GM19463 (cell line): ENCODE results near the gene COLEC11.
"Not testable (repeated sequence)": the region's sequence is repeated elsewhere in the genome, so short reads cannot be mapped to it uniquely, and the experiment has no call there.

Source experiments
- ATAC-seq: cut with Tn5 transposase; IDR thresholded peaks from one replicate; pipeline ENCODE4 v1.9.1; 2021; ENCODE audit warnings: mild to moderate bottlenecking, moderate library complexity; ENCODE audit not compliant: unreplicated experiment

COLEC11 gene

DNA sequence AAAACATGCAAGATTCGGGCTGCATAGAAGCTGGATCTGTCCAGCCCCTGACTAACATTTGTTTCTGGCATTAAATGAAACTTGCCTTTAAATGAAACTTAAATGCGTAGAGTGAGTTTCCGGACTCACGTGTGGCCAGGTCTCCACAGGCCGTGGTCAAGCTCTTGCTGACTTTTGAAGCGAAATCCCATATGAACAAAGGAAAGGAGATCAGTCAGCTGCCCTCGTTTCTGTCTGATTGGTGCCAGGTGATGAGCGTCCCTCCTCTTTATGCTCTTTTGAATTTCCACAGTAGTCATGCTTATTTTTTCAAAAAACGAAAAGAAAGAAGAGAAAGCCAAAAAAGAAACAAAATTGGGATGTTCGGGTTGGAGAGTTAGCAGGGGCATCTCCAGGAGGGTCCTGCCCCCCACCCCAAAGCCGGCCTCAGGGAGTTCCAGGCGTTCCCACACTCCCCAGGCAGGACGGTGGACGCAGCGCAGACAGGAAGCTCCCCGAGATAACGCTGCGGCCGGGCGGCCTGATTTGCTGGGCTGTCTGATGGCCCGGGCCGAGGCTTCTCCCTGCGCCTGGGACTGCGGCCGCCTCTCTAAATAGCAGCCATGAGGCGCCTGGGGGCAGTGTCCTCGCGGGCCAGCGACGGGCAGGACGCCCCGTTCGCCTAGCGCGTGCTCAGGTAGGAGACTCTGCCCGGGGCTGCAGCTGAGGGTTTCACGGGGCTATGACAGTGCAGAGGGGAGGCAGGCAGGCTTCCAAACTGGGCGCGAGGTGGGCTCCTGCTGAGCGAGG lies at the start of gene COLEC11:
COLEC11 (plus strand) TSS at position 620 of the 789 bp plus-strand sequence. CDS start 9,229 bp downstream, outside the sequence.
- ATAC-seq = no peak

GRCh38 chr2:3545788-3546478 lies 49.0 kb upstream of the COLEC11 start:
- no peak for ATAC-seq

DNA sequence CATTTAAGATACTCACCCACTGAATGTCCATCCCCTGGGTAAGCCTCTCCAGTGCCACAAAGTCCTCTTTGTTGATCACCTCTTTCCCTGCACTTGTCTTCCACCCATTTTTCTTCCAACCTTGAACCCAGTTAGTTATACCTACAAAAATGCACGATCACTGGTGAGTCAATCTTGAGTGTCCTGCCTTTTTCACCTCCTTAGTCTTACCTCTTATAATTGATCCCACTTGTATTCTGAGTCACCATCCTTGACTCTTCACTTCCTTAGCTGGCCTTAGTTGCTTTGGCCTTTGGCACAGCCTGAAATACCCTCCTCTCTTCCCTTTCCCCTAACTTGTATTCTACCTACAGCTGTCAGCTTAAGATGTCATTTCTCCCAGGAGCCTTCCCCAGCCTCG lies 47.0 kb upstream of the COLEC11 start:
- no peak for ATAC-seq

GRCh38 chr2:3553946-3554345 lies 41.0 kb upstream of the COLEC11 start:
- no peak for ATAC-seq

GRCh38 chr2:3557639-3558204 lies 37.2 kb upstream of the COLEC11 start:
- ATAC-seq = peak; percentile 11

DNA sequence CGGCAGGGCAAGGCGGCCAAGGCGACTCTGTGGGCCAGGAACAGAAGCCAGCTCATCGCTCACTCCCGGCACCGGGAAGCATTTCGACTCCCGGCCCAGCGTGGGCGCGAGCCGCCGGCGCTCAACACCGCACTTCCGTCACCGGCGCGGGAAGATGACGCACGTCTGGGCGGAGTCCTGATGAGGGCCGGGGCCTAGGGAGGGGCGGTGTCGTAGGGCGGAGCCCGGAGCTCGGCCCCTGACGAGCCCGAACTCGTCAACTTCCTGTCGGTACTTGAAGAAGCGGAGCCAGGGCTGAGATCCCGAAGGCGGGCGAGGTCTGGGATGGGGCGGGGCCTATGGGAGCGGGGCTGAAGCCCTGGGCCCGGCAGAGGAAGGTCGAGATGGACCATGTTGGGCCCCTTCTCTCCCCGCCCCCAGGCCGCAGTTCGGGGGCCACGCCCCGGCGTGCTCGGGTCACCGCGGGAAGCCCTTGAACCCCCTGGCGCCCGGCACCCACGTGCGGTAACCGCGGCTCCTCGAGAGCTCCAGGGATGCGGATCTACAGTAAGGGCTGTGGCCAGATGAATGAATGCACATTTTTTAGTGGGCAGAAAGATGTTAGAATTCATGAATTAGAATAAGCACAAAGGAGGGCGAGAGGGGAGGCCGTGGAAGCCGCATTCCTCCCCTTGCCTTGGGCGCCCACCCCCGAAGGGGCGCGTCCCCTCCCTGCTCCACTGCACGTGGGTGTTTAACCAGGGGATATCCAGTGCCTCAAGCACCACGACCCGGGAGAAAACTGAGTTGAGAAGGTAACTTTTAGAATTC lies 36.5 kb upstream of the COLEC11 start, which contains the start of gene RNASEH1:
RNASEH1 (minus strand) TSS at position 129 of the 810 bp plus-strand sequence; CDS start at position 56, 73 bp downstream.
- peak; percentile 95 for ATAC-seq

DNA sequence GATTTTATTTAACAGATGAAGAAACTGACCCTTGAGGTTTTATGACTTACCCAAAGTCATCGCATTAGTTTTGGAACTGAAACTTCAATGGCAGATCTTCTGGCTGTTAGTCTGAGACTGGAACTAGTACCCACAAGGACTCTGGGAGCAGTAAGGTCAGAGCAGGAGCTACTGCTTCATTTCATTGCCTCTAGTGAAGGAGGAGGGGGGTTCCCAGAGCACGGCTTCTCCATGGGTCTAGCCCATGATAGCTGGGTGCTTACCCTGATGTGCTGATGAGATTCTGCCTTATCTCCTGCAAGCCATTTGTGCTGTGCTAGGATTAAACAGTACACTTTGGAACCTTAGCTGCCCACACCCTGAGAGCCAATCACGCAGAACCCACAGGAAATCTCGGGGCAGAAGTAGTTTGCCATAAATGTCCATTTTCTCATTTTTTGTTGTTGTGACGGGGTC lies 31.4 kb upstream of the COLEC11 start:
- ATAC-seq = peak; percentile 53

- ATAC-seq = no peak
Observed at GRCh38 chr2:3565117-3565516, 29.8 kb upstream of the COLEC11 start.

DNA sequence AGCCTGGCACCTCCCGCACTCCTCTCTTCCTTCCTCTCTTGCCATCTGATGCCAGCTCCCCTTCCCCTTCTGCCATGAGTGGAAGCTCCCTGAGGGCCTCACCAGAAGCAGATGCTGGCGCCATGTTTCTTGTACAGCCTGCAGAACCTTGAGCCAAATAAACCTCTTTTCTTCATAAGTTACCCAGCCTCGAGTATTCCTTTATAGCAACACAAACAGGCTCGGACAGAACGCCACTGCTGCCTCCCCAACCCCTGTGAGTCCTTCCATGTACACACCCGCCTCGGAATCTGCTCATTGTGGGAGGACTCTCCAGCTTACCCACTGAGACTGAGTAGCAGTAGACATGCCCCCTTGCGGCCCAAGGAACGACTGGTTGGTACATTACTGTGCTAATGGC lies 28.1 kb upstream of the COLEC11 start:
- ATAC-seq = no peak

- ATAC-seq = not testable (repeated sequence)
Observed at GRCh38 chr2:3569656-3570055, 25.3 kb upstream of the COLEC11 start.

DNA sequence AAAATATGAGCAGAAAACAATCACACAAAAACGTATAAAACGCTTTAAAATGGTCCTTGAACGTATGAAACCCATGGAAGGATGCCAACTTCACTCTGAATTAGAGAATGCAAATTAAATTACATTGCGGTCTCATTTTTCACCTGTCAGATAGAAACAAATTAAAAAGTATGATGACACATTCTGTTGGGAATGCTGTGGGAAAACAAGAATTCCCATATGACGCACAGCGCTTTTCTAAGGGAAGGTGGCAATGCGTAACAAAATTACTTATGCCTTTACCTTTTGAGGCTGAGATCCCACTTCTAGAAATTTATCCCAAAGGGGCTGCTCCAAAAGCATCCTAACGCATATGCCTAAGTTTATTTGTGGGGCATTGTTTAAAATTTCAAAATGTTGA lies 23.6 kb upstream of the COLEC11 start:
- no peak for ATAC-seq

GRCh38 chr2:3572620-3573019 lies 22.3 kb upstream of the COLEC11 start:
- no peak for ATAC-seq

- no peak for ATAC-seq
Observed at GRCh38 chr2:3574155-3574554, 20.8 kb upstream of the COLEC11 start.

- ATAC-seq = peak; percentile 21
Observed at GRCh38 chr2:3575534-3576262, 19.2 kb upstream of the COLEC11 start.

DNA sequence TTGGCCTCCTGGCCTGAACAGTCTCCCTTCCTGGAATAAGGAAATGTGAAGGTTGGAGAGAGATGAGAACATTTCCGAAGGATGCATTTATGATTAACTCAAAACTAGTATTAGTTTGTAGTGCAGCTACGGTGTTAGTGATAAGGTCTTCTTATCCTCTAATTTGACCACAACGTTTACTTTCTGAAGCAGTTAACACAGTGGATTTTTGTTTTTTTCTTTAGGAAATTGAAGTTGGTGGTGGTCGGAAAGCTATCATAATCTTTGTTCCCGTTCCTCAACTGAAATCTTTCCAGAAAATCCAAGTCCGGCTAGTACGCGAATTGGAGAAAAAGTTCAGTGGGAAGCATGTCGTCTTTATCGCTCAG lies 18.7 kb upstream of the COLEC11 start:
- not testable (repeated sequence) for ATAC-seq

- no peak for ATAC-seq
Observed at GRCh38 chr2:3578987-3579386, 15.9 kb upstream of the COLEC11 start.

DNA sequence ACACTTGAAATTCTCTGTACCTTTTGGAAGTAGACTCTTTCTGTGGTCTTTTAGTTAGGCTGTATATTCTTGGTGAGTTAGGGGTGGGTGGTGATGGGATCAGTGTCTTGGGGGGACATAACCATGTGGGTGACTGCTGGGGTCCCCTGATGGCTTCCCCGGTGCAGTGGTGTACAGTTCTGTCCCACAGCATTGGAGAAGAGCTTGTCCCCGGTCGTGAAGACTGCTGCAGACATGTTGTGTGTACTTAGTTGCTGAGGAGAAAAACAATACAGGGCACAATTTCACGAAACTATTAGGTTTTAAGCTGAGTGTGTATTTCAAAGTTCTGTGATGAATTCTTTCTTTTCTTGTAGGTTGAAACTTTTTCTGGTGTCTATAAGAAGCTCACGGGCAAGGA lies 14.5 kb upstream of the COLEC11 start:
- no peak for ATAC-seq

GRCh38 chr2:3581367-3582262 lies 13.3 kb upstream of the COLEC11 start:
- no peak for ATAC-seq

DNA sequence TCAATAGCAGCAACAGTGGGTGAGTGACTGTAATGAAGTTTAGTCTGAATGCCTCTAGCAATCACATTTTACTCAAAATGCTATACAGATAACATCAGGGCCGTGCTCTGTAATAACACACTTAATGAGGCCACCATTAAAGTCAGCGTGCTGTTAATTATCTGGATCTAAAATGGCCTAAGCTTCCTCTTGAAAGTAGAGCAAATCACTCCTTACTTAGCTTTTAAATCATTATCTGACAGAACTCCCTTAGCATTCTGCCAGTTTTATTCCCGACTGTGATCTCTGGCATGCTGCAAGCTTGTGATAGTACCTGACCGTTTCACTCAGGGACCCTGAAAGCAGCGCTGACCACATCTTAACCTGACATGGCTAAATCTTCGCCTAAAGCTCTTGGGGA lies 10.8 kb upstream of the COLEC11 start:
- ATAC-seq = no peak
